ENCODE measurements around the gene CAND1. TPM values are rescaled to one million over a fixed set of nuclear protein-coding genes. Genes with fewer than 3 reads are reported as not detected.

CAND1 gene
- total RNA-seq, 4 donors from 2014 or later = 88.5 to 127 (median 98.9) TPM

DNA sequence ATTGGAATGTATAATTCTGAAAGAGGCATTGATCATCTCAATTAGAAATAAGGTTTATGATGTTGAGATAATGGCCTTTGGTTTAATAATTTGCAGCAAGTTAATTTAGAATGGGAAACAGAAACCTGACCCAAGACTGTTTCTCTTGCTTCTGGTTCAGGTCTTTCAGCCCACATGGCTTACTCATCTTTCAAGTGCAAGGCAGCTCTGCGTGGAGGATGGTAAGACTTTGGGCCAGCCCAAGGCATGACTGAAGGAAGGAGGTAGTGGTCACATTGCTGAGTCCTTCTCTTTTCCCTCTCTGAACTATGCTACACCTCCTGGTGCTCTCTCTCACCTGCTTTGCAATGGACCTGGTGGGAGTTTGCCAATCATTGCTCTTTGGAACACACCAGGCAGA, 98.7 kb downstream of the CAND1 start:
- 71 to 86% methylated on average over 1 of the region's 1 CpG for WGBS, 2 donors
- Histone ChIP-seq H3K4me3 (replicated peaks in 1 of 3) (no peak overlapping the region), H3K4me1 (peaks cover 0 to 14% of the 10 kb centered on the region in 2 donors), H3K27me3 (no peaks in the 10 kb centered on the region), H3K9me3 (no peaks in the 10 kb centered on the region), H3K27ac (no peak overlapping the region), H3K36me3 (no peaks in the 10 kb centered on the region)
- intact Hi-C loops (cut with DNase I) = no loop called here
- DNase-seq = no peak
- TF ChIP-seq POLR2A (IDR thresholded peaks at IDR 0.05) = no peak
- TF ChIP-seq, protein P1, sequence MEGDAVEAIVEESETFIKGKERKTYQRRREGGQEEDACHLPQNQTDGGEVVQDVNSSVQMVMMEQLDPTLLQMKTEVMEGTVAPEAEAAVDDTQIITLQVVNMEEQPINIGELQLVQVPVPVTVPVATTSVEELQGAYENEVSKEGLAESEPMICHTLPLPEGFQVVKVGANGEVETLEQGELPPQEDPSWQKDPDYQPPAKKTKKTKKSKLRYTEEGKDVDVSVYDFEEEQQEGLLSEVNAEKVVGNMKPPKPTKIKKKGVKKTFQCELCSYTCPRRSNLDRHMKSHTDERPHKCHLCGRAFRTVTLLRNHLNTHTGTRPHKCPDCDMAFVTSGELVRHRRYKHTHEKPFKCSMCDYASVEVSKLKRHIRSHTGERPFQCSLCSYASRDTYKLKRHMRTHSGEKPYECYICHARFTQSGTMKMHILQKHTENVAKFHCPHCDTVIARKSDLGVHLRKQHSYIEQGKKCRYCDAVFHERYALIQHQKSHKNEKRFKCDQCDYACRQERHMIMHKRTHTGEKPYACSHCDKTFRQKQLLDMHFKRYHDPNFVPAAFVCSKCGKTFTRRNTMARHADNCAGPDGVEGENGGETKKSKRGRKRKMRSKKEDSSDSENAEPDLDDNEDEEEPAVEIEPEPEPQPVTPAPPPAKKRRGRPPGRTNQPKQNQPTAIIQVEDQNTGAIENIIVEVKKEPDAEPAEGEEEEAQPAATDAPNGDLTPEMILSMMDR (IDR thresholded peaks at IDR 0.05) = no peak

Data from thyroid gland (tissue), 4 donors.